HAP-1 (cell line): ENCODE measurements around the gene RFC4.
"Not testable (repeated sequence)": the region's sequence is repeated elsewhere in the genome, so short reads cannot be mapped to it uniquely, and the experiment has no call there.

Source experiments
- DNase-seq, 2 experiments: peaks; one replicate each; pipeline ENCODE4 v3.0.0-alpha.2; 2016 to 2020; ENCODE audit warnings: low spot score in 2 of 2
- H3K27me3 ChIP-seq: fragments of 250-450 bp; sonication (Bioruptor Pico); 2 replicates; pipeline ENCODE4 v1.5.1; 2020; ENCODE audit warnings: low read depth, mild to moderate bottlenecking, moderate library complexity
- H3K36me3 ChIP-seq: fragments of 250-450 bp; sonication (Bioruptor Pico); replicated peaks from 2 replicates; pipeline ENCODE4 v1.5.1; 2020; ENCODE audit warnings: mild to moderate bottlenecking
- H3K4me1 ChIP-seq: fragments of 250-450 bp; sonication (Bioruptor Pico); 2 replicates; pipeline ENCODE4 v1.5.1; 2020; ENCODE audit warnings: mild to moderate bottlenecking
- H3K4me3 ChIP-seq: fragments of 250-450 bp; sonication (Bioruptor Pico); 2 replicates; pipeline ENCODE4 v1.5.1; 2020; ENCODE audit warnings: mild to moderate bottlenecking, moderate library complexity
- H3K9me3 ChIP-seq: fragments of 250-450 bp; sonication (Bioruptor Pico); 2 replicates; pipeline ENCODE4 v1.5.1; 2020; ENCODE audit warnings: mild to moderate bottlenecking, moderate library complexity
- in situ Hi-C: fragments of 300-500 bp; cut with MboI; formaldehyde crosslinking; loops from 3 replicates; pipeline ENCODE4 v1.14.3; 2020; ENCODE audit warnings: low sequenced_read_pairs, inconsistent platforms, mixed read lengths

Gene RFC4, protein sequence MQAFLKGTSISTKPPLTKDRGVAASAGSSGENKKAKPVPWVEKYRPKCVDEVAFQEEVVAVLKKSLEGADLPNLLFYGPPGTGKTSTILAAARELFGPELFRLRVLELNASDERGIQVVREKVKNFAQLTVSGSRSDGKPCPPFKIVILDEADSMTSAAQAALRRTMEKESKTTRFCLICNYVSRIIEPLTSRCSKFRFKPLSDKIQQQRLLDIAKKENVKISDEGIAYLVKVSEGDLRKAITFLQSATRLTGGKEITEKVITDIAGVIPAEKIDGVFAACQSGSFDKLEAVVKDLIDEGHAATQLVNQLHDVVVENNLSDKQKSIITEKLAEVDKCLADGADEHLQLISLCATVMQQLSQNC

DNA sequence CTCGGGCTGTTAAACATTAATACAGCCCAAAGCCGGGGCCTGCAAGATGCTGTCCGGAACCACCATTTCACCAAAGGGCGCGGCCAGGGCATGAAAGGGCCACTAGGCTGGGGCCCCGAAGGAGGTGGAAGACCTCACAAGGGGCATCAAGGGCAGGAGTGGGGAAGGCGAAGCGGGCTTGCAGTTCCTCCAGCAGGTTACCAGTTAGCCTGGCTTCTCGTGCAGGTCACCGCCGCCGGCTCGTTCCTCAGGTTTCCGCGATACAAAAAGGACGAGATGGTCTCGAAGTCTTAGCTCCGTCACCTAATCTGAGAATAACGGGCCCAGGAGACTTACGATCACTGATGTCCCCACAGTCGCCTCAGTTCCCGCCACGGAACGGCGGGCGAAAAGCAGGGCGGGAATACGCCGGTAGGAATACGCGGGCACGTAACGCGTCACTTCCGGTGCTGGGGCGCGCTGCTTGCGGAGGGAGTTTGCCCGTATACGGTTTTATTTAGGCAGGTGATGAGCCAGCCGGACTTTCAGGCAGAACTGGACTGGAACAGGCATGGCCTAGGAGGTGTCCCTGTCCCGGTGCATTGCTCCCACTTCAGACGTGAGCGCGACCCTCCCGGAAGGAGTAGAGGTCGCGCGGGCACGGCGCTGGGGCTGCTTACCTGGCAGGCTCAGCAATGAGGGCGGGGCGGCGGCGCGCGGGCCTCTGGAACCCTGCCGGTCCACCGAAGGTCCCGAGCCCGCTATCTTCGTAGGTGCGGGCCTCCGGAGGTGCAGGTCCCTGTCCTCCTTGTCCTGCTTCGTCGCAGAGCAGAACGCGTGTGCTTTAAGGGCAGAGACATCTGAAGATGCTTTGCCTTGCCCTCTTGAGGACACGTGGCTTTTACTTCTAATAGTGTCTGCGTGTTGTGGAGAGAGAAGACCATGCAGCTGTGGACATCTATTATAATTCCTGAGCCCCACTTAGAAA is at the start of gene RFC4:
Gene RFC4, minus strand, starts transcription at position 394 of the 967 bp plus-strand sequence. CDS start 1,769 bp downstream, outside the sequence.
- in situ Hi-C loops: no loop called here
- no peaks in the 10 kb centered on the region for H3K27me3 ChIP-seq
- no peaks in the 10 kb centered on the region for H3K9me3 ChIP-seq
- peak within 1 kb of the TSS; percentile 71 for H3K4me3 ChIP-seq
- peak; percentile 81 to 91 for DNase-seq
- H3K4me1 ChIP-seq: peaks cover 7% of the 10 kb centered on the region
- peaks cover 24% of the 10 kb centered on the region for H3K36me3 ChIP-seq

DNA sequence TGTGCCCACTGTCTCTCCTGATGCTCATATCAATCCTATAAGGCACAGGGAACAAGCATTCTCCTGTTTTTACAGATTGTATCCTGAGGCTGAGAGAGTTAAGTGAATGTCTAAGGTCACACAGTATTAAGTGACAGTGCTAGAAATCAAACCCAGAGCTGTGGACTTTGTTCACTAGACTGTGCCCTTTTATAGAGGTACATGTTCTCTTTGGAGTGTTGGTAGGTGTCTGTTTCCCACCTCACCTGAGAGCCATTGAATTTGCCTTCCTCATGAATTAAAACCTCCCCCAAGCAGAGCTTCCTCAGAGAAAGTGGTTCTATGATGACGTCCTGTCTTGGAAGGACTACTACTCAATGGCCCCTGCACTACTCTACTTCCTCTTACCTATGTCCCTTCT is 48.7 kb upstream of the RFC4 start:
- DNase-seq: no peak
- no peaks in the 10 kb centered on the region for H3K36me3 ChIP-seq
- H3K4me1 ChIP-seq: no peaks in the 10 kb centered on the region; the same call in 1 of the 2 replicates
- no peak overlapping the region for H3K4me3 ChIP-seq
- in situ Hi-C loops: no loop called here
- no peaks in the 10 kb centered on the region for H3K9me3 ChIP-seq
- H3K27me3 ChIP-seq: no peaks in the 10 kb centered on the region

DNA sequence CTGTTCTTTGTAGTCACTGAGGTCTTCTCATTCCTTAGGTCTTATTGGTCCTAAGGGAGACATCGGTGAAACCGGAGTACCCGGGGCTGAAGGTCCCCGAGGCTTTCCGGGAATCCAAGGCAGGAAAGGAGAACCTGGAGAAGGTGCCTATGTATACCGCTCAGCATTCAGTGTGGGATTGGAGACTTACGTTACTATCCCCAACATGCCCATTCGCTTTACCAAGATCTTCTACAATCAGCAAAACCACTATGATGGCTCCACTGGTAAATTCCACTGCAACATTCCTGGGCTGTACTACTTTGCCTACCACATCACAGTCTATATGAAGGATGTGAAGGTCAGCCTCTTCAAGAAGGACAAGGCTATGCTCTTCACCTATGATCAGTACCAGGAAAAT is 47.9 kb upstream of the RFC4 start:
- no peaks in the 10 kb centered on the region for H3K36me3 ChIP-seq
- in situ Hi-C loops: no loop called here
- no peak overlapping the region for H3K4me3 ChIP-seq
- H3K4me1 ChIP-seq: peaks cover 3% of the 10 kb centered on the region
- DNase-seq: no peak
- no peaks in the 10 kb centered on the region for H3K27me3 ChIP-seq
- no peaks in the 10 kb centered on the region for H3K9me3 ChIP-seq

DNA sequence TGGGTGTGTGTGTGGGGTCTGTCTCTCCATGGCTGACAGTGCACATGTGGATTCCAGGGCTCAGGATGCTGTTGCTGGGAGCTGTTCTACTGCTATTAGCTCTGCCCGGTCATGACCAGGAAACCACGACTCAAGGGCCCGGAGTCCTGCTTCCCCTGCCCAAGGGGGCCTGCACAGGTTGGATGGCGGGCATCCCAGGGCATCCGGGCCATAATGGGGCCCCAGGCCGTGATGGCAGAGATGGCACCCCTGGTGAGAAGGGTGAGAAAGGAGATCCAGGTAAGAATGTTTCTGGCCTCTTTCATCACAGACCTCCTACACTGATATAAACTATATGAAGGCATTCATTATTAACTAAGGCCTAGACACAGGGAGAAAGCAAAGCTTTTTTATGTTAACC is 46.7 kb upstream of the RFC4 start:
- no peak for DNase-seq
- Histone ChIP-seq H3K36me3 (no peaks in the 10 kb centered on the region), H3K4me1 (peaks cover 3% of the 10 kb centered on the region), H3K27me3 (no peaks in the 10 kb centered on the region), H3K4me3 (no peak overlapping the region), H3K9me3 (no peaks in the 10 kb centered on the region)
- in situ Hi-C loops: no loop called here

DNA sequence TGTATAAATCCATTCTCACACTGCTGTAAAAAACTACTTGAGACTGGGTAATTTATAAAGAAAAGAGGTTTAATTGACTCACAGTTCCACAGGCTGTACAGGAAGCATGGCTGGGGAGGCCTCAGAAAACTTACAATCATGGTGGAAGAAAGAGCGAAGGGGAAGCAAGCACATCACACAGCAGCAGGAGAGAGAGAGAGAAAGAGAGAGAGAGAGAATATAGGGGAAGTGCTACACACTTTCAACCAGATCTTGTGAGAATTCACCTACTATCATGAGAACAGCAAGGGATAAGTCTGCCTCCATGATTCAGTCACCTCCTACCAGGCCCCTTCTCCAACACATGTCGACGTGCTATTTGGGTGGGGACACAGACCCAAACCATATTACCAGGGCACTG is 45.6 kb upstream of the RFC4 start:
- H3K4me3 ChIP-seq, DNase-seq, H3K9me3 ChIP-seq, H3K4me1 ChIP-seq, H3K27me3 ChIP-seq, H3K36me3 ChIP-seq, in situ Hi-C loops: not testable (repeated sequence)

DNA sequence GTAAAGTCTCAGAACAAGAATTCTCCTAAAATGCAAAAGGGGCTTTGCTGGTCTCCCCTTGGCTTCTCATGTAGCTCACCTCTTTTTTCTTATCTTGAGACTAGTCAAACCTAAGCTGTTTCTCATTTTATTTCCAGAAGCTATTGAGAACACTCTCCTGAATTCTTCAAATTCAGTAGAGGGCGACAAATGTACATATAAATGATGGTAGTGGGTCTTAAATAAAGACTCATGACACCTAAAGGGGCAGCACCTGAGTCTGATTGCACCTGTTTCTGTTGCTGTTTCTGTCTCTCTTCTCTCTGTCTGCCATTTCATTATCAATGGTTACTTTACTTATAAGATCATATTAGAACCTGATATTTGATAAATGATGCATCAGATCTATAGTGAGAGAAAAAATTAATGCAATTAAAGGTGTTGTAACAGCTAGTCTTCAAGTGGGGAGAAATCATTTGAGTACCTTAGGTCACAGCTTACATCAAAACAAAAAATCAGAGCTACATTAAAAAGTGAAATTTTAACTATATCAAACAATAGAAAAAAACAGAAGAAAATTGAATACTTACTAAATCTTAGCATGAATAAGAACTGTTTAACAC is 43.2 kb upstream of the RFC4 start:
- DNase-seq: peak in 1 of 2 experiments; percentile 82
- H3K27me3 ChIP-seq: no peaks in the 10 kb centered on the region
- no peaks in the 10 kb centered on the region for H3K36me3 ChIP-seq
- H3K4me3 ChIP-seq: no peak overlapping the region
- in situ Hi-C loops: loop anchor here (5.0 to 25.0 kb wide), 3 partner anchors 83 to 838 kb away; partner anchors contain the start of genes RPL39L and ST6GAL1
- H3K9me3 ChIP-seq: no peaks in the 10 kb centered on the region
- H3K4me1 ChIP-seq: peaks cover 3% of the 10 kb centered on the region

DNA sequence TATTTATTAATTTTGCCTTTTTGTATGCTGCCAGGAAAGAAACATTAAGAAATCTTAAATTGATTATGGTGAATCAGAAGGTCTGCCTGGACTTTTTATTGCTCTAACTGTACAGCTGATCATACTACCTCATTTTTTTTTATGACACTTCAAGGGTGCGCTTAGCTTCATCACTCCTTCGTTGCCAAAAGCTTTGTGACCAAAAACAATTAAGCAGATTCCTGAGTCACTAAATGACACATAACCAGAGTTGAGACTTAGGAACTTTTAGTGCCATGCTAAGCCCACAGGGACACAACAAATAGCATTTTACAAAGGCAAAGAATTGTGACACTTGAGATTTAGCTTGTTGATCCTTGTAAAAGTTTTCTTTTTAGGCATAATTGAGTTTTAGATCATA is 41.2 kb upstream of the RFC4 start:
- H3K27me3 ChIP-seq: no peaks in the 10 kb centered on the region
- DNase-seq: no peak
- H3K36me3 ChIP-seq: no peaks in the 10 kb centered on the region
- H3K4me1 ChIP-seq: peaks cover 3% of the 10 kb centered on the region
- H3K4me3 ChIP-seq: no peak overlapping the region
- no peaks in the 10 kb centered on the region for H3K9me3 ChIP-seq
- in situ Hi-C loops: loop anchor here (5.0 to 25.0 kb wide), 3 partner anchors 85 to 840 kb away; partner anchors contain the start of genes RPL39L and ST6GAL1

DNA sequence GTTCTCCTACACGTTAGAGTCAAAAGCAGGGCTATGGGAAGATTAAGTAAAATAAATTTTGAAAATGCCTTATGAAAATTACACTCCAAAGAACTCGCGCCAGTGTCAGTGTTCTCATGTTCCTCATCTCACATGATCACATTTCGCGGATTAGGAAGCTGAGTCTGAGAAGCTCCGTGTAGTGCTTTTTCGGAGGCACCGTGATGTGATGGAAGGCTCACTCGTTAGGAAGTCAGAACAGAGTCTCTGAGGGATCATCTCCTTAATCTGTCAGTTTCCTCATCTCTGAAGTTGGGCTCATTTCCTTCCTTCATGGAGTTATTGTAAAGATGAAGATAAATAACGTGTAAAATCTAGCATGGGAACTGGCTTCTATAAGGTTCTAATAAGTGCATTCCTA is 39.5 kb upstream of the RFC4 start:
- in situ Hi-C loops: loop anchor here (5.0 to 25.0 kb wide), 3 partner anchors 87 to 842 kb away; partner anchors contain the start of genes RPL39L and ST6GAL1
- Histone ChIP-seq H3K9me3 (no peaks in the 10 kb centered on the region), H3K4me1 (peaks cover 3% of the 10 kb centered on the region), H3K27me3 (no peaks in the 10 kb centered on the region), H3K4me3 (no peak overlapping the region), H3K36me3 (no peaks in the 10 kb centered on the region)
- no peak for DNase-seq

DNA sequence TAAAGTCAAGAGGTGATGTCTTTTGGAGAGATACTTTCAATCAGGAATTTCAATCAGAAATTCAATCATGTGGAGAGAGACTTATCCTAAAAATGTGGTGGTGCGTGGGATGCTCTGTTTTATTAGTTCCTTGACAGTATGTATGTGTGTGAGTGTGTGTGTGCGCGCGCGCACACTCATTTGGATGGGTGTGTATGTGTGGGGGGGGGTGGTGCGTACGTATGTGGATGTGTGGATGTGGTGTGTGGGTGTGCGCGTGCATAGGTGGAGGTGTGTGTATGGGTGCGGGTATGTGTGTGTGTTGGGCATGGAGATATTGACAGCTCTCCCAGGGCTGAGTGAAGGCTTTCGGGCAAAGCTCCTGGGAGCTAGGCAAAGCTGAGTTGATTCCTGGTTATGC is 38.6 kb upstream of the RFC4 start:
- Histone ChIP-seq H3K27me3 (no peaks in the 10 kb centered on the region), H3K9me3 (no peaks in the 10 kb centered on the region), H3K36me3 (no peaks in the 10 kb centered on the region), H3K4me3 (no peak overlapping the region), H3K4me1 (peaks cover 3% of the 10 kb centered on the region)
- in situ Hi-C loops: loop anchor here (5.0 to 25.0 kb wide), 3 partner anchors 87 to 842 kb away; partner anchors contain the start of genes RPL39L and ST6GAL1
- no peak for DNase-seq

DNA sequence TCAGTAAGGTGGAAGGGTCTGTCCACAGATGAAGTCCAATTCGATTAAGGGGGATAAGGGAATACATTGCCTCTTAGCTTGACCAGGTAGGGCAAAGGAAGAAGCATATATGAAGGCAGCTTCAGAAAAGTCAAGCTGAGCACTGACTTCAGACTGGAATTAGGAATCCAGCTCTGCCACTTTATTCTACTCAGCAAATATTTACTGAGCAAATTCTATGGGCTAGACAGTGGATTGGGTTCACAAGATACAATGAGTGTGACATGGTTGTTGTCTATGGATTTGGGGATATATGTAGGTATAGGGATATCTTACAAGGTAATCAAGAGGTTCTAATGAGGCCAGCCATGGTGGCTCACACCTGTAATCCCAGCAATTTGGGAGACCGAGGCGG is 36.8 kb upstream of the RFC4 start:
- Histone ChIP-seq H3K4me3 (no peak overlapping the region), H3K9me3 (no peaks in the 10 kb centered on the region), H3K27me3 (no peaks in the 10 kb centered on the region), H3K4me1 (peaks cover 2% of the 10 kb centered on the region; the same call in 1 of the 2 replicates), H3K36me3 (no peaks in the 10 kb centered on the region)
- DNase-seq: no peak
- in situ Hi-C loops: loop anchor here (25.0 kb wide), 2 partner anchors 294 to 844 kb away; partner anchors contain the start of gene RPL39L

DNA sequence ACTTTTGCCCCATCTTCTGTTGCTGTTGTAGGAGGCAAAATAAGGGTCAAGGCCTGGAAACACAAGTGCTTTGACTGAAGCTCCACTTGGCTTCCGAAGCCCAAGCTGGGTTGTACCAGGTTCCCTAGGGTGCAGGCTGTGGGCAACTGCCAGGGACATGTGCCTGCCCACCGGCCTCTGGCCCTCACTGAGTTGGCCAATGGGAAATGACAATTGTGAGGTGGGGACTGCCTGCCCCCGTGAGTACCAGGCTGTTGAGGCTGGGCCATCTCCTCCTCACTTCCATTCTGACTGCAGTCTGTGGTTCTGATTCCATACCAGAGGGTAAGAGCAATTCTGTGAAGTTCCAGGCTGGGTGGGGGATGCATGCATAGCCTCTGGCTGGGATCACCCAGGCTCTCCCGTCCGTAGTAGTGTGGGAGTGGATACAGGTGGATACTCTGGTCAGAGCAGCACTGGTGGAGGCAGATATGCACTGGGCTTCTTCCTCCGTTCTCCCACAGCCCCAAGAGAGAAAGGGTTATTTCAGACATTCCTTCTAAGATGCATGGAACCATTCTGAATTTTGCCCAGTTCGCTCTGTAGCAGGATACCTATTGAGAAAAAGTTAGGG is 36.2 kb upstream of the RFC4 start, which contains the start of gene ADIPOQ:
Gene ADIPOQ, plus strand, starts transcription at position 285 of the 613 bp plus-strand sequence. CDS start 10,349 bp downstream, outside the sequence.
- peaks cover 2% of the 10 kb centered on the region; the same call in 1 of the 2 replicates for H3K4me1 ChIP-seq
- H3K9me3 ChIP-seq: no peaks in the 10 kb centered on the region
- no peak within 1 kb of the TSS for H3K4me3 ChIP-seq
- H3K27me3 ChIP-seq: no peaks in the 10 kb centered on the region
- no peak for DNase-seq
- in situ Hi-C loops: loop anchor here (25.0 kb wide), 2 partner anchors 295 to 845 kb away; partner anchors contain the start of gene RPL39L
- no peaks in the 10 kb centered on the region for H3K36me3 ChIP-seq

DNA sequence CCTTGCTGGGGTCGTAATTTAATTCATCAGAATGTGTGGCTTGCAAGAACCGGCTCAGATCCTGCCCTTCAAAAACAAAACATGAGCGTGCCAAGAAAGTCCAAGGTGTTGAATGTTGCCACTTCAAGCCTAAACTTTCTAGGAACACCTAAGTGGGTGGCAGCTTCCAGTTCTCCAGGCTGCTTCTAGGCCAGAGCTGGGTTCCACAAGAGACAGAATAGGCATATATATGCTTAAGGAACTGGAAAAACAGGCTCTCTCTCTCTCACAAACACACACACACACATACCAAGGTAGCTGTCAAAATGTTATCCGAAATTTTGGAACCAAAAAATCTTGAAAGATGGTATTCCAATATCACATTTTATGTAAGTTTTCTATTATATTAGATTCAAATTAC is 35.3 kb upstream of the RFC4 start:
- peaks cover 2% of the 10 kb centered on the region; the same call in 1 of the 2 replicates for H3K4me1 ChIP-seq

More for the DNA sequence above, 35.3 kb upstream of the RFC4 start:
- Histone ChIP-seq H3K9me3 (no peaks in the 10 kb centered on the region), H3K27me3 (no peaks in the 10 kb centered on the region), H3K36me3 (no peaks in the 10 kb centered on the region), H3K4me3 (no peak overlapping the region)
- DNase-seq: no peak
- in situ Hi-C loops: loop anchor here (25.0 kb wide), 2 partner anchors 296 to 846 kb away; partner anchors contain the start of gene RPL39L
